ENCODE measurements around the gene ANXA11. TPM values are rescaled to one million over a fixed set of nuclear protein-coding genes. Genes with fewer than 3 reads are reported as not detected.
"Not testable (repeated sequence)": the region's sequence is repeated elsewhere in the genome, so short reads cannot be mapped to it uniquely, and the experiment has no call there.

ANXA11 gene
- total and polyA plus RNA-seq, 7 donors: 63.2 to 323 (median 109) TPM

DNA sequence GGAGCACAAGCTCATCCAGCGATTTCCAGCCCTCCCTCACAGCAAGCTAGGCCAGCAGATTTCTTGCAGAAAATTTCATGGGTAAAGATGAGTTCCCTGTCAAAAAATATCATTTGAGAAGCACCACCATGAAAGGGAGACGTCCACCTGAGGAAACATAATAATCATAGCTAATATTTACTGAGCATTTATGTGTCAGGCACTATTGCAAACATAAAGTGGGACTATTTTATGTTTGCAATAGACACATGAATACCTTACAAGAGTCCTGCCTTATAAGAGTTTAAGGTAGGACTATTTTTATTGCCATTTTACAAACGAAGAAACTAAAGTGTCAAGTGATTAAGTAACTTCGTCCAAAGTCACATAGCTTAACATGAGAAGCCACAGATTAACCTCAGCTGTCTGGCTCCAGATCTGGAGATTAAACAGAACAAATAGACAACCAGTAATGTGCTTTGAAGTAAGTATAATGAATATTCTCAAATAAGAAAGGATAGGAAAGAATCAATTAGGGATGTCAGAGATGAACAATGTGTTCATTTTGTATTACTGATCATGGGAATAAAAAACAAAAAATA, 7.3 kb upstream of the ANXA11 start:
- DNase-seq; H3K27me3 ChIP-seq; H3K36me3 ChIP-seq; H3K4me3 ChIP-seq; H3K27ac ChIP-seq; H3K9me3 ChIP-seq; intact Hi-C loops (cut with DNase I): not testable (repeated sequence)
- H3K4me1 ChIP-seq: peaks cover 0 to 13% (median 9%) of the 10 kb centered on the region in 4 donors
- WGBS, 2 donors: 52 to 72% methylated on average over 4 of the region's 4 CpGs
- peak in 1 of 4 donors; percentile 38 for TF ChIP-seq POLR2AphosphoS5 (IDR thresholded peaks at IDR 0.05)

DNA sequence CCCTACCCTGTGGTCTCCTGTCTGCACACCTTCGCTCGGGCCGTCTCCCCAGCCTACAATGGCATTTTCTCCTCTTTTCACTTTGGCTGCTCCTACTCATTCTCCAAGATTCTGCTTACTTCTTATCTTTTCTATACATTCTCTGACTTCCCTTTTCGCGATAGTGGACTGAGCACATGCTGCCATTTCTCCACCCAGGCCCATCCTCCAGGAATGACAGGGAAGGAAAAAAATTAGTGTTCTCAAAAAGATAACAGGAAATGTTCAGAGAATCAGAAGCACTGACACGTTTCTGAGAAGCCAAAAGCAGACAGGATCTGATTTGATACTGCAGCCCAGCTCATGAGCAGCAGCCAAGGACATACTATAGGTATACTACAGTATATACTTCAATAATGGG, 6.4 kb upstream of the ANXA11 start:
- intact Hi-C loops (cut with DNase I): no loop called here
- no peak overlapping the region for H3K4me3 ChIP-seq
- H3K9me3 ChIP-seq: no peaks in the 10 kb centered on the region
- DNase-seq: no peak
- H3K36me3 ChIP-seq: no peaks in the 10 kb centered on the region
- TF ChIP-seq EP300 (IDR thresholded peaks at IDR 0.05): no peak
- TF ChIP-seq POLR2A (IDR thresholded peaks at IDR 0.05): no peak
- TF ChIP-seq POLR2AphosphoS5 (IDR thresholded peaks at IDR 0.05): no peak
- TF ChIP-seq, protein P1, sequence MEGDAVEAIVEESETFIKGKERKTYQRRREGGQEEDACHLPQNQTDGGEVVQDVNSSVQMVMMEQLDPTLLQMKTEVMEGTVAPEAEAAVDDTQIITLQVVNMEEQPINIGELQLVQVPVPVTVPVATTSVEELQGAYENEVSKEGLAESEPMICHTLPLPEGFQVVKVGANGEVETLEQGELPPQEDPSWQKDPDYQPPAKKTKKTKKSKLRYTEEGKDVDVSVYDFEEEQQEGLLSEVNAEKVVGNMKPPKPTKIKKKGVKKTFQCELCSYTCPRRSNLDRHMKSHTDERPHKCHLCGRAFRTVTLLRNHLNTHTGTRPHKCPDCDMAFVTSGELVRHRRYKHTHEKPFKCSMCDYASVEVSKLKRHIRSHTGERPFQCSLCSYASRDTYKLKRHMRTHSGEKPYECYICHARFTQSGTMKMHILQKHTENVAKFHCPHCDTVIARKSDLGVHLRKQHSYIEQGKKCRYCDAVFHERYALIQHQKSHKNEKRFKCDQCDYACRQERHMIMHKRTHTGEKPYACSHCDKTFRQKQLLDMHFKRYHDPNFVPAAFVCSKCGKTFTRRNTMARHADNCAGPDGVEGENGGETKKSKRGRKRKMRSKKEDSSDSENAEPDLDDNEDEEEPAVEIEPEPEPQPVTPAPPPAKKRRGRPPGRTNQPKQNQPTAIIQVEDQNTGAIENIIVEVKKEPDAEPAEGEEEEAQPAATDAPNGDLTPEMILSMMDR (IDR thresholded peaks at IDR 0.05): no peak
- no peaks in the 10 kb centered on the region for H3K27me3 ChIP-seq
- peaks cover 0 to 22% (median 15%) of the 10 kb centered on the region in 4 donors for H3K4me1 ChIP-seq
- WGBS, 2 donors: 84 to 91% methylated on average over 6 of the region's 6 CpGs
- H3K27ac ChIP-seq: no peak overlapping the region

DNA sequence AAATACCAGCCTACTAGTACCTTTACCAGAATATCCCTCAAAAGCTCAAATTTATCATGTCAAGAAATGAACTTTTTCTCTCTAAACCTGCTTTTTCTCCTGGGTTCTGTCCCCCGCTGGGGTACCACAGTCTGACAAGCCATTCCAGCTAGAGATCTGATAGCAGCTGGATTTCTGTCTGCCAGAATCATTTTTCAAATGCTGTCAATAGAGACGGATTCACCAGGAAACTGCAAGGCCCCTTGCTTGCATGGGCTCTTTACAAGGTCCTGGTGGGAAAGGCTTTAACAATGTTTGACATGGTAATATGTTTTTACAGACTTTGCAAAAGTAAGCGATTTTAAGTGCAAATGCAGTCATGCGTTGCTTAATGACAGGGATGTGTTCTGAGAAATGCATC, 4.9 kb upstream of the ANXA11 start:
- no peak overlapping the region for H3K4me3 ChIP-seq
- no peaks in the 10 kb centered on the region for H3K9me3 ChIP-seq
- H3K36me3 ChIP-seq: no peaks in the 10 kb centered on the region
- 89 to 91% methylated on average over 4 of the region's 4 CpGs for WGBS, 2 donors
- no peak for DNase-seq
- peaks cover 0 to 35% (median 26%) of the 10 kb centered on the region in 4 donors for H3K4me1 ChIP-seq
- H3K27ac ChIP-seq: no peak overlapping the region
- no peaks in the 10 kb centered on the region for H3K27me3 ChIP-seq
- intact Hi-C loops (cut with DNase I): no loop called here
- TF ChIP-seq POLR2A (IDR thresholded peaks at IDR 0.05) (no peak), POLR2AphosphoS5 (IDR thresholded peaks at IDR 0.05) (no peak), EP300 (IDR thresholded peaks at IDR 0.05) (no peak)
- TF ChIP-seq, protein P1 (IDR thresholded peaks at IDR 0.05): no peak

DNA sequence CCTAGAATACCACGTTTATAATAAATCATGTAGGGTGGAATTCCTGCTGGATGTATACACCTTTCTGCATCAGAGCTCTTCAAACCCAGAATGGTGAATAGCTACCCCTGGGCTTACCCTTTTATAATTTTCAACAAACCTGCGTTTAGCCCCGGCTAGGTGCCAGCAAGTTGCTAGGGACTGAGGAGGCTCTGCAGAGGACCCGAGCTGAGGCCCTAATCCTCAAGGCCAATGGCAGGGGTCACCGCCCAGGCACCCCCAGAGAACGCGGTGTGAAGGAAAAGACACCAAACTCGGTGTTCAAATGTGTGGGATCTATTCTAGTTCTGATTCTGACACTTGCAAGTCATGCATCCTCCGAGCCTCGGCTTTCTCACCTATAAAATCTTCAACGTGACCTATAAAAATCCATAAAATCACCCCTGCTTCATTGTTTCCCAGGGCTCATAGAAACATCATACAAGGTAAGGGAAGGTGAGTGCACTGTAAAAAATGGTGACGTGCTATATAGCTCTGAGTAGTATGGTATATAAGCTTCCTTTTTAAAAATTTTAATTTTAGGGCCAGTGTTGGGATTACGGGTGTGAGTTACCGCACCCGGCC, 2.5 kb upstream of the ANXA11 start:
- H3K4me1 ChIP-seq: peaks cover 0 to 55% (median 46%) of the 10 kb centered on the region in 4 donors
- peak overlapping the region; percentile 26 to 50 (median 48) for H3K4me3 ChIP-seq
- TF ChIP-seq, protein P1 (IDR thresholded peaks at IDR 0.05): no peak
- H3K27ac ChIP-seq: peak overlapping the region; percentile 96 to 99 (median 96)
- H3K27me3 ChIP-seq: no peaks in the 10 kb centered on the region
- DNase-seq: peak; percentile 74
- WGBS, 2 donors: 47 to 71% methylated on average over 15 of the region's 15 CpGs
- H3K36me3 ChIP-seq: no peaks in the 10 kb centered on the region
- intact Hi-C loops (cut with DNase I): loop anchor here (5.0 to 10.0 kb wide), 2 partner anchors 131 to 833 kb away; partner anchors contain the start of gene TMEM254
- H3K9me3 ChIP-seq: no peaks in the 10 kb centered on the region

DNA sequence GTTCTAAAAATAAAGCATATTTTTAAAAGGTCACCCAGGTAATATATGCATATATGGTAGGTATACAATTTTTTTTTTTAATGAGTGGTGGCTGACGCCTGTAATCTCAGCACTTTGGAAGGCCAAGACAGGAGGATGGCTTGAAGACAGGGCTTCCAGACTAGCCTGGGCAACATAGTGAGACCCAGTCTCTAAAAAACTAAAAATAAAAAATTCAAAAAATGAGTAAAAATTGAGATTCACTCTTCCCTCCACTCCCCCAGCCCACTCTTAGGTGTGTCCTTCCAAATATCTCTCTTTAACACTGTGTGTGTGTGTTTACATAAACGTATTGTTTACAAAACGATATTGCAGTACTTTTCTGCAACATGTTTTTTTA, 929 bp upstream of the ANXA11 start:
- Histone ChIP-seq H3K27me3 (no peaks in the 10 kb centered on the region), H3K9me3 (no peaks in the 10 kb centered on the region), H3K4me3 (peak overlapping the region in 2 of 4 donors; percentile 82 to 93), H3K4me1 (peaks cover 0 to 71% (median 59%) of the 10 kb centered on the region in 4 donors), H3K36me3 (no peaks in the 10 kb centered on the region), H3K27ac (peak overlapping the region; percentile 96 to 99 (median 96))
- WGBS, 2 donors: 63 to 89% methylated on average over 3 of the region's 3 CpGs
- intact Hi-C loops (cut with DNase I): loop anchor here (5.0 to 10.0 kb wide), 2 partner anchors 129 to 831 kb away; partner anchors contain the start of gene TMEM254
- no peak for DNase-seq
- TF ChIP-seq EP300 (IDR thresholded peaks at IDR 0.05) (no peak), POLR2A (IDR thresholded peaks at IDR 0.05) (no peak), POLR2AphosphoS5 (IDR thresholded peaks at IDR 0.05) (no peak)
- TF ChIP-seq, protein P1 (IDR thresholded peaks at IDR 0.05): no peak
